Measurements from ENCODE around the gene NUBP1. TPM values are rescaled to one million over a fixed set of nuclear protein-coding genes. Genes with fewer than 3 reads are reported as not detected.

NUBP1 gene
- total and polyA plus RNA-seq, 9 of the 15 experiments (the other 6 are each of a cell fraction or from before 2014, with no cell fraction given) = 17.2 to 55.1 (median 35.6) TPM

DNA sequence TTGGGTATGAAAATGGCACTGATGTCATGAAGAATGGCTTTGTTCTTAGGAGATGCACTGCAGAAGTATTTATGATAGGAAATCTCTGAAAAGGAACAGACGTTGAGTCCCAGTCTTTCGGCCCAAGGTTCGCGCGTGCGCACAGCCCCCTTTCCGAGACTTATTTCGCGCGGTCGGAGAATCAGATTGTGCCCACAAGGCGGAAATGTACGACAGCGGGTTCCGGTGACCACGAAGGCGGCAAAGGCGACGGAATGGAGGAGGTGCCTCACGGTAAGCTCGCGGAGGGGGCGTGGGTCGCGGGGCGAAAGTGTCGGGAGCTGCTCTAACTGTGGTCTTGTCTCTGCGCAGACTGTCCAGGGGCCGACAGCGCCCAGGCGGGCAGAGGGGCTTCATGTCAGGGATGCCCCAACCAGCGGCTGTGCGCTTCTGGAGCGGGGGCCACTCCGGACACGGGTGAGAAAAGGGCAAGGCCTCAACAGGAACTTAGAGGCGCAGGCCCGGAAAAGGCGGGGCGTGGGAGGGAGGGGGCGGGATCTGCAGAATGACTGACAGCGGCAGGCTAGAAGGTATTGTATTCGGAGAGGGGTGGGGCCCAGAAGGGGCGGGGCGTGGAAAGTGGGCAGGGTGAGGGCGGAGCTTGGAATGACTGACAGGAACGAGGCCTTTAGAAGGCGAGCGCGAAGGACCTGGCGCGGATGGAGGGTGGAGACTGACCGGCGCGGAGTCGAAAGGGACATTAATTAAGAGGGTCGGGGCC, at the start of gene NUBP1 (continued):
- TF ChIP-seq SNAPC5 (CRISPR knock-in tag; IDR thresholded peaks at IDR 0.05) (no peak), EWSR1 (IDR thresholded peaks at IDR 0.05; ENCODE audit: borderline replicate concordance, low read depth, partially characterized antibody) (no peak), CBFA2T2 (conservative IDR thresholded peaks at IDR 0.05) (no peak), SP2 (IDR thresholded peaks at IDR 0.05; ENCODE audit: extremely low read depth, low read depth, low read length, poor library complexity, severe bottlenecking) (peak; percentile 19), NR2C1 (IDR thresholded peaks at IDR 0.05) (no peak), NR2C1 (tag; IDR thresholded peaks at IDR 0.05) (peak; percentile 67), RBM14 (IDR thresholded peaks at IDR 0.05; ENCODE audit: borderline replicate concordance, insufficient read depth, low read depth, low read length) (no peak), ZBTB11 (CRISPR knock-in tag; IDR thresholded peaks at IDR 0.05) (peak; percentile 51 to 93 (median 75); a peak in 5 of 6 replicates), SNIP1 (IDR thresholded peaks at IDR 0.05; ENCODE audit: low read depth) (no peak), MEIS2 (IDR thresholded peaks at IDR 0.05; ENCODE audit: partially characterized antibody) (peak; percentile 78), GTF2F1 (IDR thresholded peaks at IDR 0.05; ENCODE audit: low read depth, low read length) (no peak), GATAD2B (IDR thresholded peaks at IDR 0.05; ENCODE audit: borderline replicate concordance) (no peak), KLF1 (tag; IDR thresholded peaks at IDR 0.05) (no peak), NFIX (CRISPR knock-in tag; IDR thresholded peaks at IDR 0.05; ENCODE audit: low read depth) (no peak), NCOA1 (IDR thresholded peaks at IDR 0.05; ENCODE audit: low read depth) (peak; percentile 70; the same call in 1 of the 2 replicates), HMG20B (CRISPR knock-in tag; IDR thresholded peaks at IDR 0.05) (no peak)
- TF ChIP-seq, protein P1, sequence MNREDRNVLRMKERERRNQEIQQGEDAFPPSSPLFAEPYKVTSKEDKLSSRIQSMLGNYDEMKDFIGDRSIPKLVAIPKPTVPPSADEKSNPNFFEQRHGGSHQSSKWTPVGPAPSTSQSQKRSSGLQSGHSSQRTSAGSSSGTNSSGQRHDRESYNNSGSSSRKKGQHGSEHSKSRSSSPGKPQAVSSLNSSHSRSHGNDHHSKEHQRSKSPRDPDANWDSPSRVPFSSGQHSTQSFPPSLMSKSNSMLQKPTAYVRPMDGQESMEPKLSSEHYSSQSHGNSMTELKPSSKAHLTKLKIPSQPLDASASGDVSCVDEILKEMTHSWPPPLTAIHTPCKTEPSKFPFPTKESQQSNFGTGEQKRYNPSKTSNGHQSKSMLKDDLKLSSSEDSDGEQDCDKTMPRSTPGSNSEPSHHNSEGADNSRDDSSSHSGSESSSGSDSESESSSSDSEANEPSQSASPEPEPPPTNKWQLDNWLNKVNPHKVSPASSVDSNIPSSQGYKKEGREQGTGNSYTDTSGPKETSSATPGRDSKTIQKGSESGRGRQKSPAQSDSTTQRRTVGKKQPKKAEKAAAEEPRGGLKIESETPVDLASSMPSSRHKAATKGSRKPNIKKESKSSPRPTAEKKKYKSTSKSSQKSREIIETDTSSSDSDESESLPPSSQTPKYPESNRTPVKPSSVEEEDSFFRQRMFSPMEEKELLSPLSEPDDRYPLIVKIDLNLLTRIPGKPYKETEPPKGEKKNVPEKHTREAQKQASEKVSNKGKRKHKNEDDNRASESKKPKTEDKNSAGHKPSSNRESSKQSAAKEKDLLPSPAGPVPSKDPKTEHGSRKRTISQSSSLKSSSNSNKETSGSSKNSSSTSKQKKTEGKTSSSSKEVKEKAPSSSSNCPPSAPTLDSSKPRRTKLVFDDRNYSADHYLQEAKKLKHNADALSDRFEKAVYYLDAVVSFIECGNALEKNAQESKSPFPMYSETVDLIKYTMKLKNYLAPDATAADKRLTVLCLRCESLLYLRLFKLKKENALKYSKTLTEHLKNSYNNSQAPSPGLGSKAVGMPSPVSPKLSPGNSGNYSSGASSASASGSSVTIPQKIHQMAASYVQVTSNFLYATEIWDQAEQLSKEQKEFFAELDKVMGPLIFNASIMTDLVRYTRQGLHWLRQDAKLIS (CRISPR knock-in tag; IDR thresholded peaks at IDR 0.05) = no peak
- TF ChIP-seq, protein P2, sequence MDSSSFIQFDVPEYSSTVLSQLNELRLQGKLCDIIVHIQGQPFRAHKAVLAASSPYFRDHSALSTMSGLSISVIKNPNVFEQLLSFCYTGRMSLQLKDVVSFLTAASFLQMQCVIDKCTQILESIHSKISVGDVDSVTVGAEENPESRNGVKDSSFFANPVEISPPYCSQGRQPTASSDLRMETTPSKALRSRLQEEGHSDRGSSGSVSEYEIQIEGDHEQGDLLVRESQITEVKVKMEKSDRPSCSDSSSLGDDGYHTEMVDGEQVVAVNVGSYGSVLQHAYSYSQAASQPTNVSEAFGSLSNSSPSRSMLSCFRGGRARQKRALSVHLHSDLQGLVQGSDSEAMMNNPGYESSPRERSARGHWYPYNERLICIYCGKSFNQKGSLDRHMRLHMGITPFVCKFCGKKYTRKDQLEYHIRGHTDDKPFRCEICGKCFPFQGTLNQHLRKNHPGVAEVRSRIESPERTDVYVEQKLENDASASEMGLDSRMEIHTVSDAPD (CRISPR knock-in tag; IDR thresholded peaks at IDR 0.05) = no peak

Measured in K562 (cell line).